ENCODE measurements around the gene RASSF8.
"Not testable (repeated sequence)": the region's sequence is repeated elsewhere in the genome, so short reads cannot be mapped to it uniquely, and the experiment has no call there.

Gene RASSF8

GRCh38 chr12:26056335-26056734 lies 97.9 kb downstream of the RASSF8 start:
- Histone ChIP-seq H3K9ac (ENCODE audit: low read length) (no peak overlapping the region), H3K4me1 (ENCODE audit: low read length) (peaks cover 40% of the 10 kb centered on the region), H3K4me3 (ENCODE audit: low read length) (no peak overlapping the region), H3K36me3 (replicated peaks; ENCODE audit: low read depth, low read length) (no peaks in the 10 kb centered on the region), H3K27ac (ENCODE audit: low read length) (no peak overlapping the region), H2AFZ (ENCODE audit: low read depth, low read length) (no peak overlapping the region), H4K20me1 (ENCODE audit: insufficient read depth, low read length) (no peaks in the 10 kb centered on the region), H3K27me3 (ENCODE audit: low read depth, low read length) (no peaks in the 10 kb centered on the region), H3K4me2 (ENCODE audit: low read length) (no peak overlapping the region), H3K79me2 (ENCODE audit: low read length) (no peaks in the 10 kb centered on the region), H3K9me3 (ENCODE audit: insufficient read depth, low read length) (no peaks in the 10 kb centered on the region)
- no peak for TF ChIP-seq EZH2phosphoT487 (IDR thresholded peaks at IDR 0.05; ENCODE audit: low read depth)
- TF ChIP-seq CTCF (IDR thresholded peaks at IDR 0.05; ENCODE audit: low read depth, low read length), result no peak

GRCh38 chr12:26057271-26057670 lies 98.8 kb downstream of the RASSF8 start:
- H2AFZ ChIP-seq (ENCODE audit: low read depth, low read length); H3K79me2 ChIP-seq (ENCODE audit: low read length); H3K9me3 ChIP-seq (ENCODE audit: insufficient read depth, low read length); H3K4me2 ChIP-seq (ENCODE audit: low read length); H3K36me3 ChIP-seq (replicated peaks; ENCODE audit: low read depth, low read length); H3K27ac ChIP-seq (ENCODE audit: low read length); H3K27me3 ChIP-seq (ENCODE audit: low read depth, low read length); H4K20me1 ChIP-seq (ENCODE audit: insufficient read depth, low read length); H3K4me3 ChIP-seq (ENCODE audit: low read length); H3K9ac ChIP-seq (ENCODE audit: low read length): not testable (repeated sequence)
- peaks cover 40% of the 10 kb centered on the region for H3K4me1 ChIP-seq (ENCODE audit: low read length)

- Histone ChIP-seq H3K4me1 (ENCODE audit: low read length) (peaks cover 30% of the 10 kb centered on the region), H3K27ac (ENCODE audit: low read length) (peak overlapping the region; percentile 24; the same call in 1 of the 2 replicates), H3K36me3 (replicated peaks; ENCODE audit: low read depth, low read length) (no peaks in the 10 kb centered on the region), H3K4me3 (ENCODE audit: low read length) (peak overlapping the region; percentile 45), H3K9ac (ENCODE audit: low read length) (no peak overlapping the region), H3K4me2 (ENCODE audit: low read length) (peak overlapping the region; percentile 66), H2AFZ (ENCODE audit: low read depth, low read length) (no peak overlapping the region), H3K9me3 (ENCODE audit: insufficient read depth, low read length) (no peaks in the 10 kb centered on the region), H3K27me3 (ENCODE audit: low read depth, low read length) (no peaks in the 10 kb centered on the region), H3K79me2 (ENCODE audit: low read length) (no peaks in the 10 kb centered on the region), H4K20me1 (ENCODE audit: insufficient read depth, low read length) (no peaks in the 10 kb centered on the region)
- TF ChIP-seq EZH2phosphoT487 (IDR thresholded peaks at IDR 0.05; ENCODE audit: low read depth) (no peak), CTCF (IDR thresholded peaks at IDR 0.05; ENCODE audit: low read depth, low read length) (peak; percentile 85)
Measured at GRCh38 chr12:26058308-26058707, 99.8 kb downstream of the RASSF8 start.

GRCh38 chr12:26058818-26059217 lies 100.3 kb downstream of the RASSF8 start:
- Histone ChIP-seq H2AFZ (ENCODE audit: low read depth, low read length) (no peak overlapping the region), H3K9ac (ENCODE audit: low read length) (no peak overlapping the region)

More at GRCh38 chr12:26058818-26059217, 100.3 kb downstream of the RASSF8 start:
- Histone ChIP-seq H3K36me3 (replicated peaks; ENCODE audit: low read depth, low read length) (no peaks in the 10 kb centered on the region), H3K4me3 (ENCODE audit: low read length) (peak overlapping the region; percentile 45), H3K9me3 (ENCODE audit: insufficient read depth, low read length) (no peaks in the 10 kb centered on the region), H4K20me1 (ENCODE audit: insufficient read depth, low read length) (no peaks in the 10 kb centered on the region), H3K27ac (ENCODE audit: low read length) (0 out of 2 replicates have a peak overlapping the region, but pooled peaks have one; percentile 24), H3K27me3 (ENCODE audit: low read depth, low read length) (no peaks in the 10 kb centered on the region), H3K4me2 (ENCODE audit: low read length) (peak overlapping the region; percentile 66), H3K79me2 (ENCODE audit: low read length) (no peaks in the 10 kb centered on the region), H3K4me1 (ENCODE audit: low read length) (peaks cover 25% of the 10 kb centered on the region)
- TF ChIP-seq CTCF (IDR thresholded peaks at IDR 0.05; ENCODE audit: low read depth, low read length) (no peak), EZH2phosphoT487 (IDR thresholded peaks at IDR 0.05; ENCODE audit: low read depth) (no peak)
